ENCODE data around the gene ZP1.

The ZP1 gene

GRCh38 chr11:60862171-60862570 is 5.2 kb upstream of the ZP1 start:
- DNase-seq: no peak

- DNase-seq: no peak
These were observed 3.5 kb upstream of the ZP1 start for GRCh38 chr11:60863550-60864521.

GRCh38 chr11:60864856-60865513 is 2.4 kb upstream of the ZP1 start:
- no peak for DNase-seq

- DNase-seq: no peak
These were observed 734 bp downstream of the ZP1 start for GRCh38 chr11:60867871-60868681.

GRCh38 chr11:60868682-60869450 is 1.5 kb downstream of the ZP1 start:
- no peak for DNase-seq

- DNase-seq: no peak
These were observed 2.1 kb downstream of the ZP1 start for GRCh38 chr11:60869451-60869825.

- DNase-seq: peak; percentile 43
These were observed 2.9 kb downstream of the ZP1 start for GRCh38 chr11:60870276-60870675.

- DNase-seq: no peak
These were observed 3.5 kb downstream of the ZP1 start for GRCh38 chr11:60870733-60871377.

- DNase-seq: no peak
These were observed 4.2 kb downstream of the ZP1 start for GRCh38 chr11:60871378-60872061.

GRCh38 chr11:60872124-60872960 is 5.0 kb downstream of the ZP1 start:
- no peak for DNase-seq

- no peak for DNase-seq
These were observed 5.7 kb downstream of the ZP1 start for GRCh38 chr11:60872961-60873524.

GRCh38 chr11:60873533-60873932 is 6.2 kb downstream of the ZP1 start:
- no peak for DNase-seq

GRCh38 chr11:60874421-60875365 is 7.4 kb downstream of the ZP1 start:
- DNase-seq: no peak

GRCh38 chr11:60875366-60876167 is 8.2 kb downstream of the ZP1 start:
- no peak for DNase-seq

- DNase-seq: no peak
These were observed 8.8 kb downstream of the ZP1 start for GRCh38 chr11:60876168-60876485.

GRCh38 chr11:60878245-60879101 is 11.1 kb downstream of the ZP1 start:
- no peak for DNase-seq

GRCh38 chr11:60879104-60879503 is 11.8 kb downstream of the ZP1 start:
- no peak for DNase-seq
